Measurements from ENCODE around the gene MTG1.
"Not testable (repeated sequence)": the region's sequence is repeated elsewhere in the genome, so short reads cannot be mapped to it uniquely, and the experiment has no call there.

MTG1 gene

DNA sequence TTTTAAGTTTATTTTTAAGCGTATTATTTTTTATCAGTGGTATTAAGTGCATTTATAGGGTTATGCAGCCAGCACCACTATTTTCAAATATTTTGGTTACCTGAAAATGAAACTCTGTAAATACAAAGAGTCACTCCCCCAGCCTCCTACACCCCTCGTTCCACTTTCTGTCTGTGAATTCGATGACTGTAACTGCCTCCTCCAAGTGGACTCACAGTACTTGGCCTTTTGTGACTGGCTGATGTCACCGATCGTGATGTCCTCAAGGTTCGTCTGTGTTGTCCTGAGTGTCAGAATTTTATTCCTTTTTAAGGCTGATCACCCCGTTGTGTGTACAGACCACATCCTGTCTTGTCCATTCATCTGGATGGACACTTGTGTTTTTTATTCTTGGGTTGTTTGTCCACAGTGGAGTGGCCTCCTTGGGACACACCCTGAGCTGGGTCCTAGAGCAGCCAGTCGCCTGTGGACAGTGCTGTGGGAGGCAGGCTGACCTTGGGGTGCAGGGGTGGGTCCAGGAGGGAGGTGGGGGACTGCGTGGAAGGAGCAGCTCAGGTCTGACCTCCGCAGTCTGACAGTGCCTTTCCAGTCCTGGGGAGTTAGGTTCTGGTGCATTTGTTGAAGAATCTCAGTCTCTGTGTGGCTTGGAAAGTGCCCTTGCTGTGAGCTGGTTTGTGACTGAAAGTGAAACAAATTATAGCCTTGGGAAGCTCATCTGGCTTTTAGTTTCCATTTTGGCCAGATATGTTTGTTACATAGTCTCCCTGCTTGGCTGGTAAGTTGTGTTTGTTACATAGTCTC, 6.9 kb downstream of the MTG1 start:
- no peak for DNase-seq (ENCODE audit: low read depth in 3 of 3)

DNA sequence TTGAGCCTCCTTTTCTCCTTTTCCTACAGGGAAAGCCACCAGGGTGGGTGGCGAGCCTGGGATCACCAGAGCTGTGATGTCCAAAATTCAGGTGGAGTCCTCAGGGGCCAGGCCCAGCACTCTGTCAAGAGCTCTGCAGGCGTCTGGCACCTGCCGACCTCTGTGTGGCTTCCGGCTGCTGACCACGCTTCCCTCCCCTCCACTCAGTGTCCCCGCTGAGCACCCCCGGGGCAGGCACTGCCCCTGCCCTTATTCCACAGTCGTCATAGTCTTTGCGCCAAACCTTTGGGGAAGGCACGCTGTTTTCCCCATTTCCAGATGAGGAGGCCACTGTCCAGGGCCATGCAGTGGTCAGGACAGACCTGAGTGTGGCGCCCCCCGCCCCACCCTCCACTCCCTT, 7.5 kb downstream of the MTG1 start:
- no peak for DNase-seq (ENCODE audit: low read depth in 3 of 3)

DNA sequence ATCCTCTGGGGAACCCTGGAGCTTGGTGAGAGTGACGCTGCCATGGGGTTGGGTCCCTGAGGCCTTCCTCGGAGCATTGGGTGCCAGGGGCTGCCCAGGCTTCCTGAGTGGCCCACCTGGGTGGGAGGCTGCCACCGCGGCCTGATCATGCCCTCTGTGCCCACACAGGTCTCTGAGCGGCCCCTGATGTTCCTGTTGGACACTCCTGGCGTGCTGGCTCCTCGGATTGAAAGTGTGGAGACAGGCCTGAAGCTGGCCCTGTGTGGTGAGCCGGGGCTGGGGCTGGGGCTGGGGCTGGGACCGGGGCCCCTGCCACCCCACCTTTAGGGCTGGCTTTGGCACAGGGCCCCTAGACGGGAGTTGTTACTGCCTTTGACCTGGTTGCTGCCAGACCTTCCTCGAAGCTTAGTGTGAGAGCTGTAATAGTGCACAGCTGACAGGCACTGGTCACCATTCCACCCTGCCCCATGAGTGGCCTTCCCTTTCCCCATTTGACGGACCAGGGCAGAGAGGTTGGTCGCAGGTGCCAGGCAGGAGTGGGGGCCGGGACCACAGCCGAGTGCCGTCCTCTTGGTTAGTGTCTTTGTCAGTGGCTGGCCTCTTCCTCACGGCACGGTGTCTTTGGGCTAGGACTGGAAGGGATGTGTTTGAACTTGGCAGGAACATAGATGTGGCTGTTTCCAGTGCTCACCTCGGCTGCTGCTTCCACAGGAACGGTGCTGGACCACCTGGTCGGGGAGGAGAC, 8.2 kb downstream of the MTG1 start:
- DNase-seq (ENCODE audit: low read depth in 3 of 3): no peak

DNA sequence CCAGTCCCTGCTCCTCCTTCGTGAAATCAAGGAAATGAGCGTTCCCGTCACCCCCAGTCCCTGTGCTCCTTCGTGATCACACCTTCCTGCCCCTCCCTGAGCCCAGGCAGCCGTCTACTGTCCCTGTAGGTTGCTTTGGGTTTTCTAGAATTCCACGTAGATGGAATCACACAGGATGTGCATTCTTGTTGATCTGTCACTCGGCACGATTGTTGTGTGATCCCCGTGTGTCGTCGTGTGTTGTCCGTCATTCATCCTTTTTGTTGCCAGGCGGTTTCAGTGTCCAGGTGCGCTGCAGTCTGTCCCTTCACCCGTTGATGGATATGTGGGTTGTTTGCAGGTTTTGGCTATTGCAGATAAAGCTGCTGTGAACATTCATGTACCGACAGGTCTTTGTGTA, 9.4 kb downstream of the MTG1 start:
- DNase-seq (ENCODE audit: low read depth in 3 of 3): no peak

DNA sequence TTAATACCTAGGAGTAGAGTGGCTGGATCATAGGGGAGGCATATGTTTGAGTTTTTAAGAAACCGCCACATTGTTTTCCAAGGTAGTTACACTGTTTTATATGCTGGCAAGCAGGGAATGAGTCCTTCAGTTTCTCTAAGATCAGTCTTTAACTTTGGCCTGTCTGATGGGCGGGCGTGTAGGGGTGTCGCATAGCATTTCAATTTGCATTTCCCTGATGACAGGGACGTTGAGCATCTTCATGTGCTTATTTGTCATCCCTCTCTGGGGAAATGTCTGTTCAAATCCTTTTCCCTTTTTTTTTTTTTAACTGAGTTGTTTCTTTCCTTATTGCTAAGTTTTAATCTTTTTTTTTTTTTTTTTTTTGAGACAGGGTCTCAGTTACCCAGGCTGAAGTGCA, 9.8 kb downstream of the MTG1 start:
- DNase-seq (ENCODE audit: low read depth in 3 of 3): no peak

DNA sequence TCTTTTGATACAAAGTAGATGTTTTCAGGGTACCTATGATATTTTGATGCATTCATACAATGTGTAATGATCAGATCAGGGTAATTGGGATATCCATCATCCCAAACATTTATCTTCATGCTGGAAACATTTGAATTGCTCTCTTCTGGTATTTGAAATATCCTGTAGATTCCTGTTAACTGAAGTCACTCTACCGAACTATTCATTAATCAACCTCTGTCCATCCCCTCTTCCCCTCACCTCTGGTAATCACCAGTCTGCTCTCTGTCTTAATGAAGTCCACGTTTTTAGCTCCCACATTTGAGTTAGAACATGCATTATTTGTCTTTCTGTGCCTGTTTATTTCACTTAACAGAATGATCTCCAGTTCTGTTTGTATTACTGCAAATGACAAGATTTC, 11.3 kb downstream of the MTG1 start:
- no peak for DNase-seq (ENCODE audit: low read depth in 3 of 3)

DNA sequence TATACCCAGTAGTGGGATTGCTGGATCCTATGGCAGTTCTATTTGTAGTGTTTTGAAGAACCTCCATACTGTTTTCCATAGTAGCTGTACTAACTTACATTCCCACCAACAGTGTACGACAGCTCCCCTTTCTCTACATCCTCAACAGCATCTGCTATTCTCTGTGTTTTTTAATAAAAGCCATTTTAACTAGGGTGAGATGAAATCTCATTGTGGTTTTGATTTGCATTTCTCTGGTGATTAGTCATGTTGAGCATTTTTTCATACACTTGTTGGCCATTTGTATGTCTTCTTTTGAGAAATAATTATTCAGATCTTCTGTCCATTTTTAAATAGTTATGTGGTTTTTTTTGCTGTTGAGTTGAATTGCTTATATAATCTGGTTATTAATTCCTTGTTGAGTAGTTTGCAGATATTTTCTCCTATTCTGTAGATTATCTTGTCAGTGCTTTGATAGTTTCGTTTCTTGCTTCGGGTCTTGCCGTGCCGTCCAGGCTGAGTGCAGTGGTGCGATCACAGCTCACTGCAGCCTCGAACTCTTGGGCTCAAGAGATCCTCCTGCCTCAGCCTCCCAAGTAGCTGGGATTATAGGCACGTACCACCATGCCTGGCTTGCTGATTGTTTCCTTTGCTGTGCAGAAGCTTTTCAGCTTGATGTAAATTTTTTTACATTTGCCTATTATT, 12.0 kb downstream of the MTG1 start:
- DNase-seq (ENCODE audit: low read depth in 3 of 3): no peak

DNA sequence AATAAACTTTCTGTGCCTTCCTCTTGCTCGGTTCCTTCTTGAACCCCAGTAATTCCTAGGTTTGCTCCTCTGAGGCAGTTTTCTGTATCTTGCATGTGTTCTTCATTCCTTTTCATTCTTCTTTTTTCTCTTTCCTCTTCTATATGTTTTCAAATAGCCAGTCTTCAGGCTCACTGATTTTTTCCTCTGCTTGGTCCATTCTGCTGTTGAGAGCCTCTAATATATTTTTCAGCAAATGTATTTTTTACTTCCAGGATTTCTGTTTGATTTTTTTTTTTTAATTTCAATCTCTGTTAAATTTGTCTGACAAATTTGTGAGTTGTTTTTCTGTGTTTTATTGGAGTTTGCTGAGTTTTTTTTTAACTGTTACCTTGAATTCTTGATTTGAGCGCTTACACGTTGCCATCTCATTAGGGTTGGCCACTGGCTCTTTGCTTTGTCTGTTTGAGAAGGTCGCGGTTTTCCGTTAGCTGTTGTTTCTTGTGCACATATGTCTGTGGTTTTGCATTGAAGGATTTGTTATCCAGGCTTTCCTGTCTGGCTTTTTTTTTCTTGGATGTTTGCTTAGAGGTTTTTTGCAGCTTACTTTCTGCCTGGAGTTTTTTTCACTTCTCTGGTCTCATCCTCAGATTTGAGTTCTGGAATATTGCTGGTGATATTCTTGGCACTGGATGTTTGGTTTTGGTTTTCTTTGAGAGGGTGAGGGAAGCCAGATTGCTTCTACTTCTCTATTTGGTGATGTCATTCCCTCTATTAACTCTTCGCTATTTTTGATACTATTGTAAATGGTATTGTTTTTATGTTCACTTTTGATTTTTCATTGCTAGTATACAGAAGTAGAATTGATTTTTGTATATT, 17.8 kb downstream of the MTG1 start:
- DNase-seq (ENCODE audit: low read depth in 3 of 3): no peak

DNA sequence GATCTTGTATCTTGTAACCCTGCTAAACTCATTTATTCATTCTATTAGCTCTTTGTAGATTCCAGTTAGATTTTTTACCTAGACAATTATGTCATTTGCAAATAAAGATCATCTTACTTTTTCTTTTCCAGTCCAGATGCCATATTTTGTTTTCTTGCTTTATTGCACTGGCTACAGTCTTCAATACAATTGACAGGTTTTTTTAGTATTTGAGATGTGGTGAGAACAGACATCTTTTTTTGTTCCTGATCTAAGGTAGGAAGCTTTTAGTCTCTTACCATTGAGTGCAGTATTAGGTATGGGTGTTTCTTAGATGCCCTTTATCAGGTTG, 18.4 kb downstream of the MTG1 start:
- no peak for DNase-seq (ENCODE audit: low read depth in 3 of 3)

DNA sequence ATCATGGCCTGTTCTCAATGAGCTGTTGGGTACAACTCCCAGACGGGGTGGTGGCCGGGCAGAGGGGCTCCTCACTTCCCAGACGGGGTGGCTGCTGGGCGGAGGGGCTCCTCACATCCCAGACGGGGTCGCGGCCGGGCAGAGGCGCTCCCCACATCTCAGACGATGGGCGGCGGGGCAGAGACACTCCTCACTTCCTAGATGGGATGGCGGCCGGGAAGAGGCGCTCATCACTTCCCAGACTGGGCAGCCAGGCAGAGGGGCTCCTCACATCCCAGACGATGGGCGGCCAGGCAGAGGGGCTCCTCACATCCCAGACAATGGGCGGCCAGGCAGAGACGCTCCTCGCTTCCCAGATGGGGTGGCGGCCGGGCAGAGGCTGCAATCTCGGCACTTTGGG, 20.4 kb downstream of the MTG1 start:
- not testable (repeated sequence) for DNase-seq (ENCODE audit: low read depth in 3 of 3)

DNA sequence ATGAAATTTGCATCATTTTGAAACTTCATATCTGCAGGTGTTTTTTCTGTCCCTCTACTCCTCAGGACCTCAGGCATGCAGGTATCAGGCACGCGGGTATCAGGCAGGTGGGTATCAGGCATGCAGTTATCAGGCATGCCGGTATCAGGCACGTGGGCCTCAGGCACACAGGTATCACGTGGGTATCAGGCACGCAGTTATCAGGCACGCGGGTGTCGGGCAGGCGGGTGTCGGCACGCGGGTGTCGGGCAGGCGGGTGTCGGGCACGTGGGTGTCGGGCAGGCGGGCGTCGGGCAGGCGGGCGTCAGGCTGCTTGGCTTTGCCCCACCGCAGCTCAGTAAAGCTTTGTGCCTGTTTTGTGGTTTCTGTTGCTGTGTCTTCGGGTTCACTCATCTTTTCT, 21.8 kb downstream of the MTG1 start:
- DNase-seq (ENCODE audit: low read depth in 3 of 3): no peak

DNA sequence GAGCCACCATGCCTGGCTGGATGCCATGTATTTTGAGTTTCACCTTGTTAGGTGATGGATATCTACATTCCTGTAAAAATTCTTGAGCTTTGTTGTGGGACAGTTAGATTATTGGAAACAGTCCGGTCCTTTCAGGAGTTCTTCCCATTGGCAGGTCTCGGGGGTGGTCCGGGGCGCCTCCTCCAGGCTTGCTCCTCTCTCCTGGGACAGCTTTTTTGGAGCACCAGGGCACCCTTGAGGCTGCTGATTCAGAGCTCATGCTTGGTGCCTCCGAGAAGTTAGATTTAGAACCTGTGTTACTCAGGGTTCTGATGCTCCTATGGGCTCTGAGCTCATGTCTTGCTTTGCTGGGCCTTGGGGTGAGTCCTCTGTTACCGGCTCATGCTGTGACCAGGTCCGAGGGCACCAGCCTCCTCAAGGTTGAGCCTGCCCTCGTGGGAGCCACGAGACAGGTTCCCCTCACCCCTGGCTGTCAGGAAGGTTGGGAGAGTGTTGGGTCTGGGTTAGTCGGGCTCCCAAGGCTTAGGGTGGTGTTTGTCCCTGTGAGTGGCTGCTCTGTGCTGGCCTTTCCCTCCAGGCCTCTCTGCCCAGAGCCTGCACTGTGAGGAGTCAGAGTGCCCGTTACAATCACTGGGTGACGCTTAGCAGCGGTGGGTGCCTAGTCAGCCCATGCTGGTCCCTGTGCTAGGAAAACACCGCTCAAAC, 24.5 kb downstream of the MTG1 start:
- DNase-seq (ENCODE audit: low read depth in 3 of 3): no peak

DNA sequence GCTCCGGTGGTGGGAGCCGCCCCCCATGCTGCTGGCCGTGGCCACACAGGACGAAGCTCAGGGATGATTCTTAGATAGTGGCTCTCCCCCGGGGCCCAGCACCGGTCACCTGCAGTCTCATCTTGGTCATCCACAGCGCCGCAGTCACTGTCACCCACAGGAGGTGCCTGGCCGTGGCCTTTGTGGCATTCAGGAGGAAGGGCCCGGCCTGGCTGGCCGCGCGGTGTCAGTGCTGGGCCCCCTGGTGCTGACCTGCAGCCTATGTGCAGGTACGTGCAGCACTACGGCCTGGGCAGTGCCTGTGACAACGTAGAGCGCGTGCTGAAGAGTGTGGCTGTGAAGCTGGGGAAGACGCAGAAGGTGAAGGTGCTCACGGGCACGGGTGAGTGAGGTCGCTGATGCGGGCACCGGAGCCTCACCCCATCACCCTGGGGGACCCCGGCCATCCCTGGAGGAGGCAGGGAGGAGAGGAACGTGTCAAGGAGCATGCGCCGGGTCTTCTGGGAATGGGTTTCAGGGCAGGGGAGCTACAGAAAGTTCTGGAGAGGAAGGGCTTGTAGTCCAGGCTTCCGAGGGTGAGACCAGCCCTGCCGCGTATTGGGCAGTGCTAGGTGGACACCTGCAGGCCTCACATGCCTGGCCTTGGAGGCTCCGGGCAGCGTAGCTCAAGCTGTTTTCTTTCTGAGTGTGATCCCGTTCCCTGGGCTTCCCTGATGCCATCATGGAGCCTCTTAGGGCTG, 25.4 kb downstream of the MTG1 start:
- no peak for DNase-seq (ENCODE audit: low read depth in 3 of 3)

DNA sequence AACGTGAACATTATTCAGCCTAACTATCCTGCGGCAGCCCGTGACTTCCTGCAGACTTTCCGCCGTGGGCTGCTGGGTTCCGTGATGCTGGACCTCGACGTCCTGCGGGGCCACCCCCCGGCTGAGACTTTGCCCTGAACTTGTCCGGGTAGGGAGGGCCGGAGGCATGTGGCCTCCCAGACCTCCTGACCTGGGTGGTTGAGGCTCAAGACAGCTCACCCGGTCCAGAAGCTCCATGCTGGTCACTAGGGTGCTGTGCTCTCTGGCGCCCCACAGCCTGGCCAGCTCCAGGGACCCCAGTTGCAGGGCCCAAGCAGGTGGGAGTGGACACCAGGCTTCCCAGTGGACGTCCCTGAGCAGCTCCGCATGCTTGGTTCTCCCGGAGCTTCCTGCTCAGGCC, 26.1 kb downstream of the MTG1 start:
- no peak for DNase-seq (ENCODE audit: low read depth in 3 of 3)

DNA sequence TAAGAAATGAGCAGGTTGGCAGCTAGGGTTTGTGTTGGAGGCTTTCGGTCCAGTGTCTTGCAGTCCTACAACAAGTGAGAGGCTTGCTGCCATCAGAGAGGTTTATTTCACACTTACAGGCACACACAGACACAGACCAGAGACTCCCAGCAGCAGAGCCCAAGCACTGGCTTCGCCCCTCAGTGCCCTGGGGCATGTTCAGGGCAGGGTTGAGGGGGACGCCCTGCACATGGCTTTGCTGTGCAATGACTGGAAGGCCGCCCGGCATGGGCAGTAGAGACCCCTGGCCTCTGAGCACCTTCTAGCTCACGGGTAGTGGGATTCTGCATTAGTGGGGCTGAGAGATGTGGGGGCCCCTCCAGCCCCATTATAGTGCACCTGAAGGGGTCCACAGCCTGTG, 26.6 kb downstream of the MTG1 start:
- DNase-seq (ENCODE audit: low read depth in 3 of 3): no peak

DNA sequence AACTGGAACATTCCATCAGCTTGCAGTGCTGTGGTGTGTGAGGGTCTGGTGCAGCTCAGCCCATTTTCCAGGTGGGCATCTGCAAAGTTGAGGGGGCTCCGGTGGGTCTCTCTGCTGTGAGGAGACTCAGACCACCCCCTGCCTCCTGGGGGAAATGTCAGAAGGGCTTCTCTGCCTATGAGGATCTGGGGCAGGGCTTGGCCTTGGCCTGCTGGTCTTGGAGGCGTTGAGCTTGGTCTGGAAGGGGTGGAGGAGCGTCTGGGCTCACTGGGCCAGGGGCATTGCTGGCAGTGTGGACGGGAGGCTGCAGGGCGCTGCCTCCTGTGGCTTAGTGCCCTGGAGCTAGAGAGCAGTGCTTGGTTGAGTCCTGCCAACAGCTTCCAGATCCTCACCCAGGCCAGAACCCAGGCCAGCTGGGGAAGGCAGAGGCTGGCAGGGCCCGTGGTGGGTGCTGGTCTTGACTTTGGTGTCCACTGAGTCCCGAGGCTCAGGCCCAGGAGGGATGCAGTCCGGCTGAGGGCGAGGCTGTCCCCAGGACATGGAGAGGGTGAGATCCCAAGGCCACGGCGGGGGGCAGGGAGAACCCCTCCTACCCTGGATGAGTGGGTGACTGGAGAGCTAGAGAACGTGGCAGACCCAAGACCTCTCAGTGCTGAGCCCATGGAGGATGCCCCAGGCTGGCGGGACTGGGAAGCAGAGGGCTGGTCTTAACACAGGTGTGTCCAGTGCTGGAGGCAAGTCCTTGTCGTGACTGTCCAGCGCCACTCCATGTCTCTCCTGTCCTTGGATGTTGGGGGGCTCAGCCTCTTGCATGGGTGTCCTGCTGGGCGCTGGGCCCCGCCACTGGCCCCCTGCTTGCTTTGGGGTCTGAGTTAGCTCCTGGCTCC, 27.6 kb downstream of the MTG1 start:
- no peak for DNase-seq (ENCODE audit: low read depth in 3 of 3)

DNA sequence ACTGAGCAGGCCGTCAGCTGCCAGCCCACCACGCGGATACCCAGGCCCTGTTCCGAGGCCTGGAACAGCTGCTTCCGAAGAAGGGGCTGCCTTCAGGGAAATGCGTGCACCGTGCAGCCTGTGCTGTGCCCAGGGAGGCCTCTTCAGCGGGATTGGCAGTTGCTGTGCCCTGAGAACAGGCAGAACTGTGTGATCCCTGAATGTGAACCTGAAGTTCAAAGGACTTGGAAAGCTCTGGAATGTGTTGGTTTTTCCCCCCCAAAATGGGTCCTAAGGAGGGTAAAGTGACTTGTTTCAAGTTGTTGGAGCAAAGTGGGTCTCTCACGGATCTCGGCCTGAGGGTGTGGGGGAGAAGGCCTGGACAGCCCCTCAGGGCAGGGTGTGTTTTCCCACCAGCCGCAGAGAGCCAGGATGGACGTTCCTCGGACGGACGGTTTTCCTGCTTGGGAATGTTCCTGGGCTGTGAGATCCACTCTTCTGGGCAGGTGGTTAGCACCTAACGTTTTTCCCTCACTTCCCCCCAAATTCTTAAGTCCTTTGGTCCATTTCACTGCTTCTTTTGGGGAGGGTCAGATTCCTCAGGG, 28.4 kb downstream of the MTG1 start:
- DNase-seq (ENCODE audit: low read depth in 3 of 3): no peak

DNA sequence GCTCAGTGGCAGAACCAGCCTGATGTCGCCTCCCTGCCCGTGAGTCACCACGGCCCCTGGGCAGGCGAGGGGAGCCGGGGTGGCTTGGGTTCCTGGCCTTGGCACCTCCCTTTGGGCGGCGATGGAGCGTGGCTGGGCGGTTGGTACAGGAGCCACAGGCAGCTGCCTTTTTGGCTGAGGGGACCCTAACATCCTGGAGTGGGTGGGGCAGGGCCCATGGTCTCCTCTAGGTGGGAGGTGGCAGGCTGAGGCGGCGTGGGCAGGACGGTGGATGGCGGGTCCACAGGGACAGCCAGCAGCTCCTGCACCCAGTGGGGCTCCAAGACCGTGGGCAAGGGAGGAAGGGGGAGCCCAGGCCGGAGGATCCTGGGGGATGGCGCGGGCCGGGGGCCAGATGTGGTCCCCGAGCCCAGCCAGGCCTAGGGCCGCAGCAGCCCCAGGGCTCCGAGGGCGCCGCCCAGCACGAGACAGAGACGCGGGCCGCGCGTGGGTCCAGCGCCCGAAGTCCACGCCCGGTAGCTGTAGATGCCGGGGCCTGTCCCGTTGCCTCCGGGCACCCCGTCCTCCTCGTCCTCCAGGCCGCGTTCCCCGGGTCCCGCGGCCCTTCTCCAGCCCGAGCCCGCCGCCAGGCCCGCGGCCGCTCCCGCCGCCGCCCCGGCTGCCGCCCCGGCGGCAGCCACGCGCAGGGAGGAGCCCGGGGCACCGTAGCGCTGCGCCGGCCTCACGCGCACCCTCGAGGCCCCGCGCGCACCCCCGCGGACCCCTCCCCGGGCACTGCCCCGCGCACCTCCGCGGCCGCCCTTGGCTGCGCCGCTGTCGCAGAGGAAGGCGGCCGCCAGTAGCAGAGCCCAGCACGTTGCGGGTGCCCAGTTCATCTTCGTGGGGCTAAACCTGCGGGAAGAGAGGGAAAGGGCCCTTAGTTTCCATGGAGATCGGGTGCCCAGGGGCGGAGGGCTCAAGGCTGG, 29.1 kb downstream of the MTG1 start:
- no peak for DNase-seq (ENCODE audit: low read depth in 3 of 3)
